Kidney capillary endothelial cell (primary cell): ENCODE data around the gene C16orf95.
"Not testable (repeated sequence)": the region's sequence is repeated elsewhere in the genome, so short reads cannot be mapped to it uniquely, and the experiment has no call there.

ENCODE experiments used
- DNase-seq: peaks from one replicate; pipeline ENCODE4 v3.0.0-alpha.2; 2018; ENCODE audit warnings: low spot score

Gene C16orf95

GRCh38 chr16:87286839-87287626, 30.2 kb downstream of the C16orf95 start:
- no peak for DNase-seq

GRCh38 chr16:87284183-87284582, 33.0 kb downstream of the C16orf95 start:
- no peak for DNase-seq

- DNase-seq = no peak
These were observed 38.0 kb downstream of the C16orf95 start for GRCh38 chr16:87279094-87279658.

GRCh38 chr16:87278191-87279093, 38.8 kb downstream of the C16orf95 start:
- DNase-seq = peak; percentile 63

GRCh38 chr16:87276924-87277323, 40.3 kb downstream of the C16orf95 start:
- DNase-seq = no peak

GRCh38 chr16:87276091-87276701, 41.0 kb downstream of the C16orf95 start:
- no peak for DNase-seq

- no peak for DNase-seq
These were observed 42.4 kb downstream of the C16orf95 start for GRCh38 chr16:87274794-87275193.

- DNase-seq = no peak
These were observed 43.6 kb downstream of the C16orf95 start for GRCh38 chr16:87273471-87274030.

- DNase-seq = no peak
These were observed 45.9 kb downstream of the C16orf95 start for GRCh38 chr16:87271256-87271655.

- DNase-seq = no peak
These were observed 49.6 kb downstream of the C16orf95 start for GRCh38 chr16:87267566-87267965.

- DNase-seq = no peak
These were observed 50.3 kb downstream of the C16orf95 start for GRCh38 chr16:87266846-87267245.

- DNase-seq = no peak
These were observed 51.9 kb downstream of the C16orf95 start for GRCh38 chr16:87265261-87265660.

- DNase-seq = no peak
These were observed 52.6 kb downstream of the C16orf95 start for GRCh38 chr16:87264634-87265033.

GRCh38 chr16:87263418-87264052, 53.7 kb downstream of the C16orf95 start:
- no peak for DNase-seq

GRCh38 chr16:87259431-87259830, 57.8 kb downstream of the C16orf95 start:
- DNase-seq = no peak

GRCh38 chr16:87258653-87259052, 58.5 kb downstream of the C16orf95 start:
- not testable (repeated sequence) for DNase-seq

- no peak for DNase-seq
These were observed 61.3 kb downstream of the C16orf95 start for GRCh38 chr16:87255866-87256265.

GRCh38 chr16:87254734-87255133, 62.5 kb downstream of the C16orf95 start:
- no peak for DNase-seq

- DNase-seq = no peak
These were observed 62.9 kb downstream of the C16orf95 start for GRCh38 chr16:87254296-87254695.

- no peak for DNase-seq
These were observed 63.7 kb downstream of the C16orf95 start for GRCh38 chr16:87253536-87253935.
